Heart left ventricle (tissue), 13 donors: ENCODE measurements around the gene AP3M1.

ENCODE experiments used
- CTCF ChIP-seq, 12 donors: fragments of 200-600 bp; sonication (generic) in 4 of 12; IDR thresholded peaks; one replicate each; pipeline versions ENCODE4 v1.5.0 to v1.8.0; 2018 to 2022; ENCODE audit warnings: antibody characterized with exemption in 12 of 12, mild to moderate bottlenecking in 5 of 12
- POLR2A ChIP-seq, 2 donors: fragments of 450-650 bp; IDR thresholded peaks; one replicate each; pipeline ENCODE4 v1.6.1; 2017; ENCODE audit warnings: antibody characterized with exemption in 2 of 2, mild to moderate bottlenecking in 2 of 2, moderate library complexity in 2 of 2
- donor health status: ischemic (EF 13 %, LVEDD 7.1; RV severe dilation, severe dysfunction).
- donor health status: DM: no; HTN: yes; CAD: no.
- donor health status: DM: no; HTN: no; CAD: no.
- donor health status: ischemic (EF 25% LVEDD 6.9; RV normal size, moderate dysfunction).
- donor health status: ischemic (EF 25% LVEDD 5.7; RV mildly dilated, moderate dysfunction).
- donor health status: ischemic (EF 35%, LVEDD 5.7; RV mildly dilated, moderate dysfunction).
- donor health status: nonischemic (EF 11% LVEDD 7.7; RV severe dilation, severe dysfunction).
- donor health status: DM: yes; HTN: yes; CAD: no.
- donor health status: PGD.
- donor health status: ischemic (EF 29% LVEDD 5.4; RV normal size, mild dysfunction).
- donor health status: nonischemic (EF 23%, LVEDD 6.1; RV moderate dilation, normal function).

GRCh38 chr10:74164716-74165529 lies 14.3 kb upstream of the AP3M1 start:
- no peak for TF ChIP-seq CTCF (IDR thresholded peaks at IDR 0.05)
- TF ChIP-seq POLR2A (IDR thresholded peaks at IDR 0.05) = no peak
